Lower lobe of right lung (tissue), 2 donors: ENCODE results near the gene ITGB8. TPM values are rescaled to one million over a fixed set of nuclear protein-coding genes. Genes with fewer than 3 reads are reported as not detected.

Experiments
- ATAC-seq, 2 donors: fragments of 200-7000 bp; cut with Tn5 transposase; one replicate each; pipeline ENCODE4 v1.9.1; 2020 to 2022; ENCODE audit warnings: mild to moderate bottlenecking in 2 of 2, moderate library complexity in 2 of 2
- DNase-seq: peaks from one replicate; pipeline ENCODE4 v3.0.0-alpha.2; 2020
- H3K27ac ChIP-seq: fragments of 200-600 bp; one replicate; pipeline ENCODE4 v1.8.0; 2022
- H3K27me3 ChIP-seq: fragments of 200-600 bp; one replicate; pipeline ENCODE4 v1.8.0; 2022; ENCODE audit warnings: low read depth
- H3K36me3 ChIP-seq: fragments of 200-600 bp; one replicate; pipeline ENCODE4 v1.8.0; 2022; ENCODE audit warnings: mild to moderate bottlenecking
- H3K4me1 ChIP-seq: fragments of 200-600 bp; one replicate; pipeline ENCODE4 v1.8.0; 2022
- H3K4me3 ChIP-seq: fragments of 200-600 bp; one replicate; pipeline ENCODE4 v1.8.0; 2022; ENCODE audit warnings: mild to moderate bottlenecking
- H3K9me3 ChIP-seq: fragments of 200-600 bp; one replicate; pipeline ENCODE4 v1.8.0; 2022
- intact Hi-C: fragments of 100-400 bp; cut with DNase I; formaldehyde crosslinking; loops from one replicate; pipeline ENCODE4 v1.11.0; 2022
- total RNA-seq: library from RNA; stranded (reverse); fragmentation: NEBNext Ultra II Directional; extraction: Animal tissue kit (Norgen Biotek cat#: 25700); gene quantifications from one replicate; pipeline ENCODE4 v1.2.1, GENCODE V29; 2021
- TF ChIP-seq, protein P1 (sequence below): fragments of 200-600 bp; IDR thresholded peaks from one replicate; pipeline ENCODE4 v1.8.0; 2022; ENCODE audit warnings: antibody characterized with exemption, mild to moderate bottlenecking
- donor health status: DM: no; HTN: yes; CAD: no; lungs with severe emphysema.

ITGB8 gene
- total RNA-seq, 1 donor from 2014 or later, result 8.0 TPM

DNA sequence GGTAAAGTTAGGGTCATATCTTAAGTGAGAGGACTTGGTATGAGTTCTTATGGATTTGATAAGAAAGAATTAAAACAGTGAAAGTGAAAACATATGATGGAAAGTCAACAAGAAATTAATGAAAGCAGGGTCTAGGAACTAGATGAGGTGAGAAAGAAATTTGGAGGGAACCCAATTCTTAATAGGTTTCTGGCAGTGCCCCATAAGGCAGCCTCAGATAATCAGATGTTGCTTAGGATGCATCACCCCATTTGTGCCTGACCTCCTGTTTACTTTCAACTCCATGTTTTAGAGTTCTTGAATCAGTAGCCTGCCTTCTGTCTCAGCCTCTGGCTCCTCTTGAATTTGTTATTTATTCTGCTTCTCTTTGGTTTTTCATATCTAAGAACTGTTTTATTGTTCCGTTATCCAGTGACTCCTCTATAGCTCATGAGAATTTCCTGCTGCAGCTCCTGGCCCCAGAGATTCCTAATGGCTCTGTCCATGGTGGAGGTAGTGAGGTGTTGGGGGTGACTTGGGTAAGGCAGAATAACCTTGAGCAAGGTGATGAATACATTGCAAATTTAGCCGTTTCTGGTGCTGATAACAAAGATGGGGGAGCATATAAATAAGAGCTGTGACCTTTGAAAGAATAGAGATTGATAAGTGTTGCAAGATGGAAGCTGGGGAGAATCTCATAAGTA lies 17.6 kb downstream of the ITGB8 start:
- intact Hi-C loops, result no loop called here
- Histone ChIP-seq H3K9me3 (no peaks in the 10 kb centered on the region), H3K27ac (no peak overlapping the region), H3K36me3 (no peaks in the 10 kb centered on the region), H3K4me1 (peaks cover 9% of the 10 kb centered on the region), H3K4me3 (no peak overlapping the region), H3K27me3 (no peaks in the 10 kb centered on the region)
- ATAC-seq, result no peak
- no peak for DNase-seq
- TF ChIP-seq, protein P1, sequence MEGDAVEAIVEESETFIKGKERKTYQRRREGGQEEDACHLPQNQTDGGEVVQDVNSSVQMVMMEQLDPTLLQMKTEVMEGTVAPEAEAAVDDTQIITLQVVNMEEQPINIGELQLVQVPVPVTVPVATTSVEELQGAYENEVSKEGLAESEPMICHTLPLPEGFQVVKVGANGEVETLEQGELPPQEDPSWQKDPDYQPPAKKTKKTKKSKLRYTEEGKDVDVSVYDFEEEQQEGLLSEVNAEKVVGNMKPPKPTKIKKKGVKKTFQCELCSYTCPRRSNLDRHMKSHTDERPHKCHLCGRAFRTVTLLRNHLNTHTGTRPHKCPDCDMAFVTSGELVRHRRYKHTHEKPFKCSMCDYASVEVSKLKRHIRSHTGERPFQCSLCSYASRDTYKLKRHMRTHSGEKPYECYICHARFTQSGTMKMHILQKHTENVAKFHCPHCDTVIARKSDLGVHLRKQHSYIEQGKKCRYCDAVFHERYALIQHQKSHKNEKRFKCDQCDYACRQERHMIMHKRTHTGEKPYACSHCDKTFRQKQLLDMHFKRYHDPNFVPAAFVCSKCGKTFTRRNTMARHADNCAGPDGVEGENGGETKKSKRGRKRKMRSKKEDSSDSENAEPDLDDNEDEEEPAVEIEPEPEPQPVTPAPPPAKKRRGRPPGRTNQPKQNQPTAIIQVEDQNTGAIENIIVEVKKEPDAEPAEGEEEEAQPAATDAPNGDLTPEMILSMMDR, result no peak

DNA sequence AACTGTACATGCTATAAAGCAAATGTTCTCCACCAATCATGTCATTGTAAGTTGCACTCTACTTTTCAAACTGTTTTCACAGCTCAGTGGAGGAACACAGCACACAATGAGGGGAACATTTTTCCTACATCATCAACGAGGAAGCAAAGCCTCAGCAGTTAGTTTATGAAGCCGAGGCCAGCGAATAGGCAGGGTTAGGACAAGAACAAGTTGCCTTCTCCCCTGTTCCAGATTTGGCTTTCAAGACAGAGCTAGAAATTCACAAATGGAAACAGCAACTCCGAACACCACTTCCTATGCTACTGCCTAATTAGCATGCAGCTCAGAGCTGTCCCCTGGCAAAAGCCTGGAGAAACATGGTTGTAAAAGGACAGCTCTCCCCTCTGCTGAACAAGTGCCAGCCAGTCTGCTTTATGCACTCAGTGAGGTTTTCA lies 19.8 kb downstream of the ITGB8 start:
- DNase-seq (no peak), ATAC-seq (no peak)
- intact Hi-C loops, result no loop called here
- TF ChIP-seq, protein P1, result no peak
- H3K27me3 ChIP-seq, result no peaks in the 10 kb centered on the region
- H3K9me3 ChIP-seq, result no peaks in the 10 kb centered on the region
- no peak overlapping the region for H3K27ac ChIP-seq
- no peaks in the 10 kb centered on the region for H3K36me3 ChIP-seq
- H3K4me3 ChIP-seq, result no peak overlapping the region
- peaks cover 9% of the 10 kb centered on the region for H3K4me1 ChIP-seq

DNA sequence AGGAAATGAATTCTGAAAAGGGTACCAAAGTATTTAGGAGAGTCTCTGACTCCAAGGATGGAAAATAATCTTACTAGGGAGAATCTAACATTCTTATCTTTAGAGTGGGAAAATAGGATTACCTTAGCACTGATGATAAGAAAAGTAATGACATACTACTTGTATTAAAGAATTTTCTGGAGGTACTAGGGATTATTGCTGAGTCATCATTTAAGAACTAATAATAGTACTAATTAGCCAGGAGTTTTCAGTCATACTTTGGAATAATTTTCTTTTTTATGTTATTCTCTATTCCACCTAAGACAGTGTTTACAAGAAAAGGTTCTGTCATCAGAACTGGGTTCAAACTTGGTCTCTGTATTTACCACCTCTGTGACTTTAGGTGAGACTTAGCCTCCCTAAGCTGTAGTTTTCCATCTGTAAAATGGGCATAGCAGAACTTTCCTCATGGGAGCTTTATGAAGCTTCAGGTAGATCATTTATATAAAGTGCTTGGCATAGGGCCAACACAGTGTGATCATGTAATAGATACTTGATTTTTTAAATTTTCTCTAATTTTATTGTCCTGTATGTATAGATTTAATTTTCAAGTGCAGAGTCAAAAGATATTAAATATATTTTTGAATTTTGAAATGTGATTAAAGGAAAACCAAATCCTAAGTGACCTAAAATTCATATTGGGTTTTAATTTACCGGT lies 20.4 kb downstream of the ITGB8 start:
- Histone ChIP-seq H3K27ac (no peak overlapping the region), H3K36me3 (no peaks in the 10 kb centered on the region), H3K4me1 (peaks cover 9% of the 10 kb centered on the region), H3K4me3 (no peak overlapping the region), H3K9me3 (no peaks in the 10 kb centered on the region), H3K27me3 (no peaks in the 10 kb centered on the region)
- TF ChIP-seq, protein P1, result no peak
- intact Hi-C loops, result no loop called here
- DNase-seq, result no peak
- no peak for ATAC-seq

DNA sequence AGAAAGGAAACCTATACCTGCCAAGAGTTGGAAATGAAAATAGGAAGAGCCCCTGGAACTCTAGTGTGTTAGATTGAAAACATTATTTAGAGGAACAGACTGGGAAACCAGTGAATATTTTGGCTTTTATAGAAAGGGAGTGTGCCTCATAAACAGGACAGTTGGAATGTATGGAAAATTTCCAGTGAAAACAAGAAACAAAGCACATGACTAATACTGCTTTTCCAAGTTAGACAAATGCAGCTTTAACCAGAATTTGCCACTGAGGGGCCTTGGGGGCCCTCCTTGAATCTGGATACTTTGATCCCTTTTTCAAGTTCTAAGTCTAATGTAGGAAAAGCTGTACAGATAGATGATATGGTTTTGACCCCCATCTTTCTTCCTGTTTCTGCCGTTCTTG lies 21.2 kb downstream of the ITGB8 start:
- ATAC-seq, result no peak
- no peak for DNase-seq
- TF ChIP-seq, protein P1, result no peak
- Histone ChIP-seq H3K27ac (no peak overlapping the region), H3K4me1 (peaks cover 9% of the 10 kb centered on the region), H3K4me3 (no peak overlapping the region), H3K9me3 (no peaks in the 10 kb centered on the region), H3K27me3 (no peaks in the 10 kb centered on the region), H3K36me3 (no peaks in the 10 kb centered on the region)
- intact Hi-C loops, result no loop called here

DNA sequence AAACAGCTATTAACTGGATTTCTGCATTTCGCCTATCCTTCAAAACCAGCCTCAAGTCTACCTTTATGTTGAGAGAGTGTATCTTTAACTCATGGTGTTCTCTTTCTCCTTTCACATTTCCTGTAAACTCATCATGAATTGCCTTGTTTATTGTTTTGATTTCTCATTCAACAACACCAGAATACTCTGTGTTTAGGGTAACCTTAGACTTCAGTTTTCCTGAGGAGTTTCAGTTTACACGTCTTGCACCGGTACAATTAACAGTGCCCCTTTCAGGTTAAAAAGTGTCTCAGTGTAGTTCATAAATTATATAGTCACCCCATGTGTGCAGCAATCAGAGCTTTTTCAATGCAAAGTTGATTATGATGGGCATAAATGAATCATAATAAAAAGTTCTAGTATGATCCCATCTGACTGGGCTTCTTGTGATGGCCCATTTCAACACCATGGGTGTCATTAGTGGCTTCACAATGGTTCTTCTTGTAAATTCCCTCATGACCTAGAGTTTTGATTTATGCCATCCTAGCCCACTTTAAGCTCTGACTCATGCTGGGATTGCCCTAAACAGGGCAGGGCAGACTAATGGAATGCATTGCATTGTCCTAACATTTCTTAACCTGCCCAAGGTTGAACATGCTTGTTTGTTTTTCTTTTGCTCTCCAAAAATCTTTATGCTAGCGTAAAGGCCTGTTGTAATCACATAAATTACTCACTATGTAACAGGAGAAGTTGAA lies 22.0 kb downstream of the ITGB8 start:
- Histone ChIP-seq H3K4me1 (peaks cover 9% of the 10 kb centered on the region), H3K36me3 (no peaks in the 10 kb centered on the region), H3K4me3 (no peak overlapping the region), H3K27ac (no peak overlapping the region), H3K27me3 (no peaks in the 10 kb centered on the region), H3K9me3 (no peaks in the 10 kb centered on the region)
- DNase-seq (no peak), ATAC-seq (peak; percentile 65 to 68)
- TF ChIP-seq, protein P1, result no peak
- intact Hi-C loops, result no loop called here
